Fibroblast of peridontal ligament (primary cell): Measurements from ENCODE around the gene SYT15.
"Not testable (repeated sequence)": the region's sequence is repeated elsewhere in the genome, so short reads cannot be mapped to it uniquely, and the experiment has no call there.

Experiments used
- DNase-seq: peaks from one replicate; pipeline ENCODE4 v3.0.0-alpha.2; 2010; ENCODE audit errors: extremely low read depth

Gene SYT15

DNA sequence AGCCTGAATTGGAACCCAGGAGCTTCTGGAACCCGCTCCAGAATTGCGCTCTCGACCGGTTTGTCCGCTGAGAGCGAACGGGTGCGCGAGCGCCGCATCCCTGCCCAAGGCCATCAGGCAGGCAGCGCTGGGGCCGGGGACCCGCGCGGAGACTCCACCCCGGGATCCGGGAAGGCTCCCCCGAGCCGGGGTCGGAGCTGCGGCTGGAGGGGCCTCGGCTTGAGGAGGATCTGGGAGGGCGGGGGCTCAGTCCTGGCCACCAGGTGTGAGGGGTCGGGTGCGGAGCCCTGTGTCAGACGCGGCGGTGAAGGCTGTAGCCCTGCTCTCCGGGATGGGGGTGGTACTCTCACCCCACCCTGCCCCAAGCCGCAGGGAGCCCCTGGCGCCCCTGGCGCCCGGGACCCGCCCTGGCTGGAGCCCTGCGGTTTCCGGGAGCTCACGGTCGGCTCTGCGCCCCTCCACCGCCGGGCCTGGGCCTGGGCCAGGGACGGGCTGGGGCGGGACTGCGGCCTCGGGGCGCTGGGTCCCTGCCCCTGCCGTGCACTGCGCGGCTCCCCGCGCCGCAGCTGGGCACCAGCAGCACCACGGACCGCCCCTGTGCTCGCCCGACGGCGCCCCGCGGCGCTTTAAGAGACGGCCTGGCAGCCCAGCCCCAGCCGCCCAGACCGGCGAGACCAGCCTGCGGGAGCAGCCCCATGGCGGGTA, at the start of gene SYT15:
TSS of gene SYT15 (plus strand) at position 655 of the 705 bp plus-strand sequence. CDS start at position 696, 41 bp downstream.
- not testable (repeated sequence) for DNase-seq

DNA sequence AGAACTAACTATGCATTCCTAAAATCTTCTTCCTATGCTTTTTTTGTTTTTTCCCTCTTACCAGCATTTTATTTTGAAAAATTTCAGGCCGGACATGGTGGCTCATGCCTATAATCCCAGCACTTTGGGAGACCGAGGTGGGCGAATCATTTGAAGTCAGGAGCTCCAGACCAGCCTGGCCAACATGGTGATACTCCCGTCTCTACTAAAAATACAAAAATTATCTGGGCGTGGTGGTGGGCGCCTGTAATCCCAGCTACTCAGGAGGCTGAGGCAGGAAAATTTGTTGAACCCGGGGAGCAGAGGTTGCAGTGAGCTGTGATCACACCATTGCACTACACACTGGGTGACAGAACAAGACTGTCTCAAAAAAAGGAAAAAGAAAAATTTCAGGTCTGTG, 49.2 kb upstream of the SYT15 start:
- DNase-seq = not testable (repeated sequence)

DNA sequence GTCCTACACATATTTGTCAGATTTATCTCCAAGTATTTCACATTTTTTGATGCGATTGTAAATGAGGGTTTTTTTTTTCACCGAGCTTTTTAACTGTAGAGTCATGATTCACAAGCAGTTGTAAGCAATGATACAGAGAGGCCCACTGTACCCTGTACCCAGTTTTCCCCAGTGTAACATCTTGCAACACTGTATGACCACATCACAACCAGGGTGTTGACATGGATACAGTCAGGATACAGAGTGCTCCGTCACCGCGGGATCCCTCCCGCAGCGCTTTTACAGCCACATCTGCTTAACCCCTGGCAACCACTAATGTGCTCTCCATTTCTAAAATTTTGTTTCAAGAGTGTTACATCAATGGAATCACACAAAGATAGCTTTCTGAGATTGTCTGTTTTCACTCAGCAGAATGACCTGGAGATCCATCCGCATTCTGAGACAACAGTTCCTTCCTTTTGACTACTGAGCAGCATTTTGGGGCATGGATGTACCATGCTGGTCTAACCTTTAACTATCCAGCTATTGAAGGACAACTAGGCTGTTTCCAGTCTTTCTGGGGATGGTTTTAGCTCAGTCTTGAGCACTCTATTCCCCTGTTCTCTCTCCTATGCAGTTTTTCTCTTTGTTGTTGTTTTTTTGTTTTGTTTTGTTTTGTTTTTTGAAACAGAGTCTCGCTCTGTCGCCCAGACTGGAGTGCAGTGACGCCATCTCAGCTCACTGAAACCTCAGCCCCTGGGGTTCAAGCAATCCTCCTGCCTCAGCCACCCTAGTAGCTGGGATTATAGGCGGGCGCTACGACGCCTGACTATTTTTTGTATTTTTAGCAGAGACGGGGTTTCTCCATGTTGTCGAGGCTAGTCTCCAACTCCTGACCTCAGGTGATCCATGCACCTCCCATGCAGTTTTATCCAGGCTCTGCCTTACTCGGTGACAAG, 48.4 kb upstream of the SYT15 start:
- peak; percentile 99 for DNase-seq

DNA sequence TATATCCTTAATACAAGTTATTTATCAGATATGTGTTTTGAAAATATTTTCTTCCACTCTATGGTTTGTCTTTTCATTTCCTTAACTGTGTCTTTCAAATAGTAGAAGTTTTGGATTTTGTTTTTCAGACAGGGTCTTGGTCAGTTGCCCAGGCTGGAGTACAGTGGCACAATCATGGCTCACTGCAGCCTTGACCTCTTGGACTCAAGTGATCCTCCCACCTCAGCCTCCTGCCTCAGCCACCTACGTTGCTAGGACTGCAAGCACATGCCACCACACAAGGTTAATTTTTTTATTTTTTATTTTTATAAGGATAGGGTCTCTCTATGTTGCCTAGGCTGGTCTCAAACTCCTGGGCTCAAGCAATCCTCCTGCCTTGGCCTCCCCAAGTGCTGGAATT, 46.7 kb upstream of the SYT15 start:
- DNase-seq = not testable (repeated sequence)

DNA sequence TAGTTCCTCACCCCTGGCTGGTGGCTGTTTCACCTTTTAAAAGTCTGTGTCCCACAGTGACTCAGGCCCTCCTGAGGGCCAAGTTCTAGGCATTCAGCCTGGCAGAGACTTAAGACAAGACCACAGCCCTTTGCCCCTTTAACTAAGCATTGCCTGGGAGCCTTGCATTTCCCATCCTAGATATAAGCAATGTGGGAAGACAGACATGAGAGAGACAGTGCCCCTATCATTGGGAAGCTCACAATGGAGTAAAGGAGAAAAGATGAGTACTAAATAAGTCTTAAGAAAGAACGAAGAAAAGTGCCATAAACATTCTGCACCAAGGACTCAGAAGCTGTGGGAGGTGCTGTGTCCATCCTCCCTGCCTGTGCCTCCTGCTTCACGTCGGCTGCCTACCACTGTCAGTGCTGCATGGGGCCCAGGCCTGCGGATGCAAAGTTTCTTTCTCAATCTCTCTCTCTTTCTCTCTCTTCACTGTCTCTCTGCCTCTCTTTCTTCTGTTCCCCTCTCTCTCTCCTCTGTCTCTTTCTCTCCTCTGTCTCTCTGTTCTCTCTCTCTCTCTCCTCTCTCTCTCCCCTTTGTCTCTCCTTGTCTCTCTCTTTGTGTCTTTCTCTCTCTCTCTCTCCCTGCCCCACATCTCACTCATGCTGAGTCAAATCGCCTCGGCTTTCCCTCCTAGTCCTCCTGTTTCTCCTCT, 44.0 kb upstream of the SYT15 start:
- DNase-seq = no peak

DNA sequence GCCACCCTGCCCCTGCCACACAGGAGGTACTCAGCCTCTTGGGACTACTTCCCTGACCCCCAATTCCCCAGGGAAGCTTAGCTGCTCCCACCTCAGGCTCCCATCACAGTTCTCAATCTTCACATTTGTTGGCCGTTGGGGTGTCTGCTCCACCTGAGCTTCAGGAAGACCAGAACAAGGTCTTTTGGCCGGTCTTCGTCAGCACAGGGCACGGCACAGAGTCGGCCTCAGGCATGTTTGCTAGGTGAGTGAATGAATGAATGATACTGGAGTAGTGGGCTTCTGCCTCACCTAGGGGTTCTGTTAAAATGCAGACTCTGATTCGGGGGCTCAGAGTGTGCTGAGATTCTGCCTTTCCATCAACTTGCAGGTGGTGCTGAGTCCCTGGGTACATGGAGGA, 42.8 kb upstream of the SYT15 start:
- no peak for DNase-seq

DNA sequence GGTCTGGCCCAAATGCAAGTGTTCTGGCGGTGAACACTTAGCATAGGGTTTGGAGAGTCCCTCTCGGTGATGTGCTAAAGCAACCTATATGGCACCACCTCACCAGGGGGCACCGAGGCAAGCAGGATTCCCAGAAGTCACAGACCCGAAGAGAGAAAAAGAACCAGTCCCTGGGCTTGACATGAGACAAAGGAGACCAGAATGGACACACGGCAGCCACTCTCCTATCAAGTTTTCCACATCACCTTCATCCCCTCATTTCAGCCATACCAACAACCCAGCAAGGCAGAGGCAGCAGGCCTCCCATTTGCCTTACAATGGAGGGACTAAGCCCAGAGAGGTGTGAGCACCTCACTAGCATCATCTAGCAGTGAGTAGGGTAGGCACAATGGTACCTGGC, 42.1 kb upstream of the SYT15 start:
- no peak for DNase-seq

DNA sequence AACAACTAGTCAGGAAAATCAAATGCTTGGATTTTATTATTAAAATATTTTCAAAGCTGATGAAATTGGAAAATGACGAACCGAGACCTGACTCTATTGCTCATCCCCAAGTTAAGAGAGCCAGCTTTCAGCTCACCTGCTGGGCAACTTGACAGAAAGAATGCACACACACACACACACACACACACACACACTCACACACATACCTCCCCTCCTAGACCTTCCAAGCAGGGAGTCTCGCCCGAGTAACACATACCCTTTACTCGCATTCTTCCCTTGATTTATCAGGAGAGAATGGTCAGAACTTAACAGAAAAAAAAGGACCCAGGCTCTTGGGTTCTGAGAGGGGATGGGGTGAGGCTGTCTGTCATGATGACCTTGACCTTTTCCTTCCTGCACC, 41.6 kb upstream of the SYT15 start:
- DNase-seq = no peak

DNA sequence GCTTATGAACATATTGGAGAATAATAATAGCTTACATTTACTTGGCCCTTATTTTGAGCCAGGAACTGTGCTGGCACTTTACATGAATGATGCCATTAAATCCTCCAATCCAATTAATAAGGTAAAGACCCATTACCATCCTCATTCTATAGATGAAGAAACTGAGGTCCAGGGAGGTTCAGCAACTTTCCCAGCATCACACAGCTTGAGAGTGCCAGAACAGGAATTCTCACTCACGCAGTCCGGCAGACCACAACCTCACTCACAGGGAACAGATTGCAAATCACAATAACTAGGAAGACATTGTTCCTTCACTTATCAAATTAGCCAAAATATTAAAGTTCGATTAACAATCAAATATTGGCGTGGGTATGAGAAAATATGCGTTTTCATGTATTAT, 40.8 kb upstream of the SYT15 start:
- no peak for DNase-seq

DNA sequence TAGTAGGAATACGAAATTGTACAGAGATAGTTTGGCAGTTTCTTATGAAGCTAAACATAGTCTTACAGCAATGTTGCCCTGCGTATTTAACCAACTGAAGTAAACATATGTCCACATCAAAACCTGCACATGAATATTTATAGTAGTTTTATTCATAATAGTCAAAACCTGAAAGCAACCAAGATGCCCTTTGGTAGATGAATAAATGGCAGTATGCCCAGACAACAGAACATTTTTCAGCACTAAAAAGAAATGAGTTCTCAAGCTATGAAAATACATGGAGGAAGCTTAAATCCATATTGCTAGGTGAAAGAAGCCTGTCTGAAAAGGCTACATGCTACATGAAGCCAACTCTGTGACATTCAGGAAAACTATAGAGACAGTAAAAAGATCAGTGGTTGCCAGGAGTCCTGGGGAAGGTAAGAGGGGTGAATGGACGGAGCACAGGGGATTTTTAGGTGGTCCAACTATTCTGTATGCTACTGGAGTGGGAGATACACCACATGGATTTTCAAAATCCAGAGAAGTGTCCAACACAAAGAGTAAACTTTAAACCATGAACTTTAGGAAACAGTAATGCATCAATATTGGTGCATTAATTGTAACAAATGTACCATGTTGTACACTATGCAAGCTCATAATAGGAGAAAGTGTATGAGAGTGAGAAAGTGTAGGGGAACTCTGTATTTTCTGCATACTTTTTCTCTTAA, 40.1 kb upstream of the SYT15 start:
- DNase-seq = peak; percentile 39

DNA sequence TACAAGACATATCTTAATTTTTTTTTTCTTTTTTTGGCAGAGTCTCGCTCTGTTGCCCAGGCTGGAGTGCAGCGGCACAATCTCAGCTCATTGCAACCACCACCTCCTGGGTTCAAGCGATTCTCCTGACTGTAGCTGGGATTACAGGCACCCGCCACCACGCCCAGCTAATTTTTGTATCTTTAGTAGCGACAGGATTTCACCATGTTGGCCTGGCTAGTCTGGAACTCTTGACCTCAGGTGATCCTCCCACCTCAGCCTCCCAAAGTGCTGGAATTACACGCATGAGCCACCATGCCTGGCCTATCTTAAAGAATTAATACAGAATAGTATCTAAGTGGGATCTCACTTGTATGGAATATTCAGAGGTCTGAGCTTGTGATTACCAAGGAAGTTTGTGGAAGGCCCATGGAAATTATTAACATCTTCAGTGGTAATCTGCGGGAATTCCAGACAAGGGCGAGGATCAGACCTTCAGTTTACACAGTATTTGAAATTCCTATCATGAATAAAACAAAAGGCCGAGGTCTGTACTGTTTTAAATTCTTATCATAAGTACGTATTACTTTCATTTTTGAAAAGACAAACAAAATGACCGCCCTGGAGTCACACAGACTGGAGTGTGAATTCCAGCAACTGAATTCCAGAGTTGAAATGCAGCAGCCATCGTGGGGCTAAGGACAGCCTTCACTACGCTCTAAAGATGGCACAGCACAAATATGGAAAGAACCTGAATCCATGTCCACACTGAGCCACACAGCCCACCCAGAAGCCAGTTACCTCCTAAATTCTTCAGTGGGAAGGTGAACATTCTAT, 39.1 kb upstream of the SYT15 start:
- peak; percentile 74 for DNase-seq

DNA sequence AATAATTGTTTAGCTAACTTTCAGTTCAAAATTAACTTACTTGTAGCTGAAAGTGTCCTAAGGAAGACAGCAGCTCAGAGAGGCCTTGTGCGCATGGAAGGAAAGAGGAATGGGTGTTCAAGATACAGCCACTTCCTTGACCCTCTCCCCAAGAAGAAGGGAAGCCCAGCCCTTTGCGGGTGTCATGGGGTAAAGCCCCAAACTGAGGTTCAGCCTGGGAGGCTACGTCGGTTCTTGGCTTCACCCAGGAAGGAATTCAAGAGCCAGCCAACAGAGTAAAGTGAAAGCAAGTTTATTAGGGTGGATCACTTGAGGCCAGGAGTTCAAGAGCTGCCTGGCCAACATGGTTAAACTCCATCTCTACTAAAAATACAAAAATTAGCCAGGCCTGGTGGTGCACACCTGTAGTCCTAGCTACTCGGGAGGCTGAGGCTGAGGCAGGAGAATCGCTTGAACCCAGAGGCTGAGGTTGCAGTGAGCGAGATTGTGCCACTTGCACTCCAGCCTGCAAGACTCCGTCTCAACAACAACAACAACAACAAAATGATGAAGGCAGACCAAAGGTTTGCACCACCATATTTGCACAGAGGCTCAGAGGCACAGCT, 38.4 kb upstream of the SYT15 start:
- DNase-seq = no peak

DNA sequence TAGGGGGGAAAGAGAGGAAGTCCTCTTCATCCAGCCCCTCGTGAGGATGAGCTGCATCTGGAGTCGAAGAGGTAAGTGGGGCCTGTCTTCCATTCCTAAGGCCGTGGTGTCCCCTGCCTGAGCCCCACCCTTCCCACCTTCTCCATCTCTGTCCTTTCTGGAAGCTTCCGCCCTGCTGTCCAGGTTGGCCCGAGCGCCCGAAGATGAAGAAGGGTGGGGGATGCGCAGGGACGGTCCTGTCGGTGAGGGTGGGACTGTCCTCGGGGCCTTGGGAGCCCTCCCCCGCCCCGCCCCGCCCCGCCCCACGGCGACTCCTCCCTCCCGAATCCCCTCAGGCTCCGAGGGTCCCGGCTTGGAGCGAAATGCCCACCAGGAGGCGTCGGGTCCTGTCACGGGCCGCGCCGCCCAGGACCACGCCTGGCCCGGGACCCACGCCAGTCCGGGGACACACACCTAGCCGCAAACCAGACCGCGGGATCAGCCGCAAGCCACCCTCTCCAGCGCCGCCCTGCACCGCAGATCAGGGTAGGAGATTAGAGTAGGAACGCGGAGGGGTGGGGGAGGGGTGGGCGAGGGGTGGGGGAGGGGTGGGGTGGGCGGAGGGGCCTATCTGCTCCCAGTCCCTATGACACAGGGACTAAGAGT, 37.8 kb upstream of the SYT15 start:
- no peak for DNase-seq

DNA sequence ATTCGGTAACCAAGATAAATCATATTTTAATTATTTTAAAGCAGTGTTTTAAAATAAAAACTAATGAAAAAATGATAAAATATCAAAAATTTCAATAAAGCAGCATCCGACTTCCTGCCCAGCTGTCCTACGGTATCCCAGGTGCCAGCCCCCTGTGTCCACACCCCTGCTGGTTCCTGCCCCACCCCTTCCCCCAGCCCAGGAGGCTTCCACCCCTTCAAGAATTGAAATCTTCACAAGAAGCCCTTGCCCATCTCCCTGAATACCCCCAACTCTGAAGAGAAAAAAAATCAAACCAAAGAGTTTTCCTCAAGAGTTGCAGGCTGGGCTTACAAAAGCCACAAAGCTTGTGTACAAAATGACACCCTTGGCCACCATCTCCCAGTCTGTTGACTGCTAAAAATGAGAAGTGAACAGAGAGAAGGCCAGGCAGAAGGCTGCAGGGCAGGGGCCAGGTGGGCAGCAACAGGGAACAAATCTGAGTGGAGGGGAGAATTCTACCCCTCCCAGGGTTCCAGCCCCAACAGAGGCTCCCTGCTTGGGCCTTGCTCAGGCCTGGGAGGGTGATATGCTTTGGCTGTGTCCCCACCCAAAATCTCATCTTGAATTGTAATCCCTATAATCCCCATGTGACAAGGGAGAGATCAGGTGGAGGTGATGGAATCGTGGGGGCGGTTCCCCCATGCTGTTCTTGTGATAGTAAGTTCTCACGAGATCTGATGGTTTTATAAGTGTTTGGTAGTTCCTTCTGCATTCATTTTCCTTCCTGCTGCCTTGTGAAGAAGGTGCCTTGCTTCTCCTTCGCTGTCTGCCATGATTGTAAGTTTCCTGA, 37.0 kb upstream of the SYT15 start:
- DNase-seq = no peak

DNA sequence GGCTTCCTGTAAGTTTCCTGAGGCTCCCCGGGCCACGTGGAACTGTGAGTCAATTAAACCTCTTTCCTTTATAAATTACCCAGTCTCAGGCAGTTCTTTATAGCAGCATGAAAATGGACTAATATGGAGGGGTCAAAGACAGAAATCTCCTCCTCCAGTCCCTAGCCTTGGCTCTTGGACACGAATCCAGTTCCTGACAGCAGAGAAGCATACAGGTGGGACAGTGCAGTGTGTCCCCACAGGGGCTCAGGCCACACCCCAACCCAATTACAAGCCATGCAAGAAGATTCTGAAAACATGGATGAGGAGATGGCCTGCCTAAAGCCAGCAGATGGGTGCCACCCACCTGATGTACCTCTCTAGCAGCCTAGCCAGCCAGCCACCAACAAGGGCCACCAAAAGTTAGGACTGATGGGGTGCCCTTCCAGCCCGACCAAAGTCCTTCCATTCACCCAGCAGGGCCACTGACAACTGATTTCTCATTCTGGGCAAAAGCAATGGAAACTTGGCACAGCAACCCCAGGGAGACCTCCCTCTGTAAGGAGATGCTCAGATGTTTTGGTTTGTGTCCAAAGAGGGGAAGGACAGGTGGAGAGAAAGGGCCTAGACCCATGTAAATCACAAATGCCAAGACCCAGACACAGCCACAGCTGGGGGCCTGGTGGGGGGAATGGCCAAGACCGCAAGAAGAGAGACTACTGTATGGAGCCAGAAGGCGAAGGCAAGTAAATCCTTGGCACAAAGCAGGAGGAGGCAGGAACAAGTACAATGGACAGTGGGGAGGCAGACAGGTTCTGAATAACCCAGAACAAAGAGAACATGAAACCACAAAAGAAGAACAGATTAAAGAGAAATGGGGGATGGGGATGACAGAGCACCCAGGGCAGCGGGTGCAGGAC, 36.1 kb upstream of the SYT15 start:
- no peak for DNase-seq

DNA sequence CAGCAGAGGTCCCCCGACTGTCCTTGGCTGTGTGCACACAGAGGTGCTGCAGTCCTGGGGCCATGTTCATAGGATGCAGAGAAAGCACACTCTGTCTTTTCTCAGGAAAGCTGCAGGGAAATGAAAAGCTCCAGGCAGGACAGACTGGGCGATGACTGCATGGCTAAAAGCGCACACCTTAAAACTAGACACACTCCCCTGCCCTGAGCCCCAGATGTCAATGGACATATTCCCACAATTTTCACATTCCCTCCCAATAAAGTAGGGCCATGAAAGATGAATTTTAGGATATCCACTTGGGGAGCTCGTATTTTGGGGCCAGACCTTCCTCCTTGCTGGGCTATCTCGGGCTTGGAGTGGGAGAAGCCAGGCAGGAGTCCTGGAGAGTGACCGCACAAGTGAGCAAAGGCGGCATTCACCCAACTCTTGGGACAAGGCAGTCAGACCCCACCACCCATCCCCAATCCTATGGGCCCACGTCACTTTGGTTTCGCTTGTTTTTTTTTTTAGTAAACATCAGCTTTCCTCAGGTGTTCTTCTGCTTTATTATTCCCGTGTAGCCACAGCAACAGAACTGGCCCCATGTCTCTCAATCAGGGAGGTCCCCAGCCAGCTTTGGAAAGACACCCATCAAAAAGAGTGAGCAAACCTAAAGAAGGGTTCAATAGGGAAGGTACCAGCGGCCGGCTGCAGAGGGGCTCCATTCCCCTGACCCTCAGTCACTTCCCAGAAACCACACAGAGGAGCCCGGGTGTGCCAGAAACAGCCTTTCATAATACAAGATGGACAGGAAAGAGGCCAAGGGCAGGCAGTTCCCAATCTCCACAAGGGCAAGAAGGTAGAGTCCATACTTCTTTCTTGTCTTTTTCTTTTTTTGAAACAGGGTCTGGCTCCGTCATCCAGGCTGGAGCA, 35.2 kb upstream of the SYT15 start:
- no peak for DNase-seq
